ENCODE results near the gene MARCKS. TPM values are rescaled to one million over a fixed set of nuclear protein-coding genes. Genes with fewer than 3 reads are reported as not detected.

Gene MARCKS
- total RNA-seq, 4 donors from 2014 or later = 64.2 to 118 (median 90.5) TPM

DNA sequence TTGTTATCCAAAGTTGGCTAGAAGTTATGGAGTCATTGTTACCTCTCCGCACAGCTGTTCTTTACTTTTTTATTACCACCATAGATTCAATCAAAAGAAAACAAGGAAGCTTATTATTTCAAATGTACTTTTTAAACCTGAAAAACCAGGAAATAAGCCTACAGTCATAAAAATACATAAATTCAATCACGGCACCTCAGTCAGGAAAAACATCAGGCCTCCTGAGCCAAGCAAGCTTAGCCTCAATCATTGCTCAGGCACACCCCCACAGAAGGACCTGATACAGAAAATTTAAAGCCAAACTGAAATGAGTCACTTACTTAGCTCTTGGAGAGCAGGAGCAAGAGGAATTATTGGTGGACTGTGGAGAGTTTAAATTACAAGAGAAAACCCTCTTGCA is 44.3 kb downstream of the MARCKS start:
- DNase-seq = peak; percentile 15
- H3K36me3 ChIP-seq = no peaks in the 10 kb centered on the region
- no peaks in the 10 kb centered on the region for H3K27me3 ChIP-seq
- peaks cover 6 to 22% (median 19%) of the 10 kb centered on the region in 4 donors for H3K4me1 ChIP-seq
- TF ChIP-seq POLR2AphosphoS5 (IDR thresholded peaks at IDR 0.05) = no peak
- no peak for TF ChIP-seq EP300 (IDR thresholded peaks at IDR 0.05; ENCODE audit: low read depth)
- H3K4me3 ChIP-seq = no peak overlapping the region
- peak overlapping the region in 1 of 4 donors; percentile 17 for H3K27ac ChIP-seq
- in situ Hi-C loops (cut with MboI; ENCODE audit: low pct_ligation_motif_present in 1 of 4, low pct_unique_long_range_greater_than_20kb in 1 of 4, low sequenced_read_pairs in 3 of 4) (loop anchor here in 3 of 4 donors (10.0 to 25.0 kb wide), 2 partner anchors 1127 to 1714 kb away; no protein-coding TSS in a partner anchor), intact Hi-C loops (cut with DNase I; ENCODE audit: low total_unique reads) (no loop called here)
- WGBS, 2 donors (ENCODE audit: low coverage in 1 of 2) = 51 to 61% methylated on average over 2 of the region's 2 CpGs
- H3K9me3 ChIP-seq = no peaks in the 10 kb centered on the region

DNA sequence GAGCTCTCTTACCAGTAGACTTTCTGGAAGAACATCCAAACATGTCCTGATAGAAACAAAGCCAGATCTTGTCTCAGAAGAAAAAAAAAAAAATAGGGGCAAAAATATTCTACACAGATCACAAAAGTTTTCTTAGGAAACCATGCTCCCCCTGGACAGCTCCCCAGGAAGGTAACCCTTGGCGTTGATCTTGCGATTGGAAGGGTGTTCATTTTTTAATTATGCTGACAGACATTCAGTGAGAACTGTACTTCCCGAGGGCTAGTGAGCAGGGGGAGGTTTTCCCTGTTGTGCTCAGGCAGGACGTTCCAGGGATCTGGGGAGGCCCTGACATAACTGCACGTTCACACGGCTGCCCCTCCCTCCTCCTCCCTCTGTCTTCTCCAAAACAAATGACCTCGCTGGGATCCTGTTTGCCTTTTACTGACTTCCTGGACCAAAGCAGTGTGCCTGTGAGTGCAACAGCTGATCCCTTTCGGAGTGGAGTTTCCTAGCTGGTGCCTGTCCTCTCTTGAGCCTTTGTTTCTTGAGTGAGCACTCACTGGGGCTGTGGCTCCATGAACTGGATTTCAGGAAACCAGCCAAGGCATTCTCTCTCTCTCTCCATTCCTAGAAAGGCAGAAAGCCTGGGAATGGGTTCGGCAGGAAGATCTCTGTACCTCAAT is 46.7 kb downstream of the MARCKS start:
- 0 to 35% methylated on average over 1 to 9 of the region's 9 CpGs for WGBS, 2 donors (ENCODE audit: low coverage in 1 of 2)
- Histone ChIP-seq H3K4me3 (peak overlapping the region in 1 of 4 donors; percentile 7), H3K9me3 (no peaks in the 10 kb centered on the region), H3K27me3 (no peaks in the 10 kb centered on the region), H3K36me3 (no peaks in the 10 kb centered on the region), H3K4me1 (peaks cover 6 to 22% (median 19%) of the 10 kb centered on the region in 4 donors), H3K27ac (peak overlapping the region in 3 of 4 donors; percentile 18 to 60 (median 32))
- TF ChIP-seq POLR2A (IDR thresholded peaks at IDR 0.05) (peak; percentile 14), POLR2AphosphoS5 (IDR thresholded peaks at IDR 0.05) (peak in 1 of 3 donors; percentile 32), EP300 (IDR thresholded peaks at IDR 0.05; ENCODE audit: low read depth) (no peak)
- TF ChIP-seq, protein P1, sequence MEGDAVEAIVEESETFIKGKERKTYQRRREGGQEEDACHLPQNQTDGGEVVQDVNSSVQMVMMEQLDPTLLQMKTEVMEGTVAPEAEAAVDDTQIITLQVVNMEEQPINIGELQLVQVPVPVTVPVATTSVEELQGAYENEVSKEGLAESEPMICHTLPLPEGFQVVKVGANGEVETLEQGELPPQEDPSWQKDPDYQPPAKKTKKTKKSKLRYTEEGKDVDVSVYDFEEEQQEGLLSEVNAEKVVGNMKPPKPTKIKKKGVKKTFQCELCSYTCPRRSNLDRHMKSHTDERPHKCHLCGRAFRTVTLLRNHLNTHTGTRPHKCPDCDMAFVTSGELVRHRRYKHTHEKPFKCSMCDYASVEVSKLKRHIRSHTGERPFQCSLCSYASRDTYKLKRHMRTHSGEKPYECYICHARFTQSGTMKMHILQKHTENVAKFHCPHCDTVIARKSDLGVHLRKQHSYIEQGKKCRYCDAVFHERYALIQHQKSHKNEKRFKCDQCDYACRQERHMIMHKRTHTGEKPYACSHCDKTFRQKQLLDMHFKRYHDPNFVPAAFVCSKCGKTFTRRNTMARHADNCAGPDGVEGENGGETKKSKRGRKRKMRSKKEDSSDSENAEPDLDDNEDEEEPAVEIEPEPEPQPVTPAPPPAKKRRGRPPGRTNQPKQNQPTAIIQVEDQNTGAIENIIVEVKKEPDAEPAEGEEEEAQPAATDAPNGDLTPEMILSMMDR (IDR thresholded peaks at IDR 0.05) = no peak
- in situ Hi-C loops (cut with MboI; ENCODE audit: low pct_ligation_motif_present in 1 of 4, low pct_unique_long_range_greater_than_20kb in 1 of 4, low sequenced_read_pairs in 3 of 4) = loop anchor here in 3 of 4 donors (10.0 to 25.0 kb wide), 2 partner anchors 1129 to 1716 kb away; no protein-coding TSS in a partner anchor
- peak; percentile 26 for DNase-seq
- intact Hi-C loops (cut with DNase I; ENCODE audit: low total_unique reads) = no loop called here

DNA sequence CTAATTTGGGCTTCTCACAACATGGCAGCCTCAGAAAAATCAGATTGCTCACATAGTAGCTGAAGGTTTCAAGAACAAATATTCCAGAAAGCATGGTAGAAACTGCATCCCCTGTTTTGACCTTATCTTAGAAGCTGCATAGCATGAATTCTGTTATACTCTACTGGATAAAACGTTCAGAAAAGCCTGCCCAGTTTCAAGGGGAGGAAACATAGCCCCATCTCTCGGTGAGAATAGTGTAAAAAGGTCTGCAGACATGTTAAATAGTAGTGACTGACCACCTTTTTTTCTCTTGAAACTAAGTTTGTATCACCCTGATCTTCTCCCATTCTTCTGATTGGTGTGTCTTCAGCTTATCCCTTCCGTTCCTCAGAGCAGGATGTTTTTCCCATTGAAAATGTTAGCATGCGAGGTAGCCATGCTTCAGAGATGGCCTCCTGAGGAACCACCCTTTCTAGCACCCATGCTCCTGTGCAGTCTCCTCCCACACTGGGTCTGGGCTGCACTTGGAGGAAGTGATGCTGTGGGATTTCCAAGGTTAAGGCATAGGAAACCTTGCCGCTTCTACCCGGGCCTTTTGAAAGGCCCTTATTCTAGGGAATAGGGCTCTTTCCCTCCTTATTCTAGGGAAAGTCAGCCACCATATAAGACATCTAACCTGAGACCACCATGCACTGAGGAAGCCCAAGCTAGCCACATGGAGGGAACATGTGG is 50.1 kb downstream of the MARCKS start:
- H3K27ac ChIP-seq = no peak overlapping the region
- H3K4me3 ChIP-seq = no peak overlapping the region
- intact Hi-C loops (cut with DNase I; ENCODE audit: low total_unique reads) (no loop called here), in situ Hi-C loops (cut with MboI; ENCODE audit: low pct_ligation_motif_present in 1 of 4, low pct_unique_long_range_greater_than_20kb in 1 of 4, low sequenced_read_pairs in 3 of 4) (loop anchor here in 3 of 4 donors (10.0 to 25.0 kb wide), 2 partner anchors 1132 to 1720 kb away; no protein-coding TSS in a partner anchor)
- H3K9me3 ChIP-seq = no peaks in the 10 kb centered on the region
- H3K27me3 ChIP-seq = no peaks in the 10 kb centered on the region
- H3K36me3 ChIP-seq = no peaks in the 10 kb centered on the region
- TF ChIP-seq EP300 (IDR thresholded peaks at IDR 0.05; ENCODE audit: low read depth) (no peak), POLR2A (IDR thresholded peaks at IDR 0.05) (no peak), POLR2AphosphoS5 (IDR thresholded peaks at IDR 0.05) (no peak)
- TF ChIP-seq, protein P1 (IDR thresholded peaks at IDR 0.05) = no peak
- no peak for DNase-seq
- peaks cover 6 to 13% (median 8%) of the 10 kb centered on the region in 4 donors for H3K4me1 ChIP-seq
- WGBS, 2 donors (ENCODE audit: low coverage in 1 of 2) = 87 to 92% methylated on average over 3 to 6 of the region's 6 CpGs

DNA sequence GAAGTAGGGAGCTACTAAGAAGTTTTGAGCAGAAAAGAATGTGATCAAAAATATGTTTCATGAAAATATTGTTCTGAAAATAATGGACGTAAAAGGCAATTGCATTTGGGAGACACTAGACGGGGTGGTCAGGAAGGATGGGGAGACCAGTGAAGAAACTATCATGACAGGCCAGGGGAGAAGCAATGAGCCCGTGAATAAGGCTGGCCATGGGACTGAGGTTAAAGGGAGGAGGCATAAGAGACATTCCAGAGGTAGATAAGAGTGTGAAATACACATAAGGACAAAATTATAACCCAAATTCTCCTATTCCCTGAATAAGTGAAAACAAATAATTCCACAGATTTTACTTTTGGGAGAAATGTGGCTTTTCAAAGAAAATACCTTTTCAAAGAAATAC is 51.7 kb downstream of the MARCKS start:
- 53 to 66% methylated on average over 3 of the region's 3 CpGs for WGBS, 2 donors (ENCODE audit: low coverage in 1 of 2)
- H3K27me3 ChIP-seq = no peaks in the 10 kb centered on the region
- H3K4me1 ChIP-seq = peaks cover 5 to 9% (median 6%) of the 10 kb centered on the region in 4 donors
- no peaks in the 10 kb centered on the region for H3K9me3 ChIP-seq
- no peak for DNase-seq
- no peak overlapping the region for H3K4me3 ChIP-seq
- intact Hi-C loops (cut with DNase I; ENCODE audit: low total_unique reads) = no loop called here
- H3K27ac ChIP-seq = no peak overlapping the region
- no peaks in the 10 kb centered on the region for H3K36me3 ChIP-seq
- in situ Hi-C loops (cut with MboI; ENCODE audit: low pct_ligation_motif_present in 1 of 4, low pct_unique_long_range_greater_than_20kb in 1 of 4, low sequenced_read_pairs in 3 of 4) = loop anchor here in 3 of 4 donors (10.0 to 25.0 kb wide), 2 partner anchors 1134 to 1722 kb away; no protein-coding TSS in a partner anchor
- TF ChIP-seq EP300 (IDR thresholded peaks at IDR 0.05; ENCODE audit: low read depth) = no peak

Measured in transverse colon (tissue), 4 donors.